Measurements from ENCODE around the gene PHLDA1.

GRCh38 chr12:75979181-75979580 lies 52.4 kb downstream of the PHLDA1 start:
- TF ChIP-seq NRF1 (IDR thresholded peaks at IDR 0.05; ENCODE audit: low read depth, low read length) (no peak), GATA2 (CRISPR knock-in tag; IDR thresholded peaks at IDR 0.05) (no peak), CTCF (IDR thresholded peaks at IDR 0.05) (no peak), TEAD4 (IDR thresholded peaks at IDR 0.05; ENCODE audit: borderline replicate concordance, insufficient read depth) (no peak), EZH2phosphoT487 (IDR thresholded peaks at IDR 0.05; ENCODE audit: borderline replicate concordance, low read depth) (no peak), USF2 (IDR thresholded peaks at IDR 0.05; ENCODE audit: borderline replicate concordance, low read depth, low read length) (no peak), POLR2AphosphoS5 (IDR thresholded peaks at IDR 0.05; ENCODE audit: low read depth, low read length) (no peak), EP300 (IDR thresholded peaks at IDR 0.05; ENCODE audit: borderline replicate concordance in 1 of 2, low read depth in 1 of 2, low read length in 1 of 2) (no peak; a peak in 1 of 4 replicates), TCF12 (IDR thresholded peaks at IDR 0.05) (no peak), MXI1 (IDR thresholded peaks at IDR 0.05; ENCODE audit: low read depth, low read length) (no peak), CHD2 (IDR thresholded peaks at IDR 0.05; ENCODE audit: low read length, partially characterized antibody) (no peak), REST (IDR thresholded peaks at IDR 0.05; ENCODE audit: low read depth, low read length) (no peak), TAF1 (IDR thresholded peaks at IDR 0.05; ENCODE audit: borderline replicate concordance, low read depth, low read length) (no peak), NFIC (IDR thresholded peaks at IDR 0.05; ENCODE audit: borderline replicate concordance) (no peak)

Measured in SK-N-SH (cell line).